HS-5 (cell line): Measurements from ENCODE around the gene GCH1.

Source experiments
- DNase-seq: peaks from one replicate; pipeline ENCODE4 v3.0.0-alpha.2; 2012; ENCODE audit warnings: low read depth

The GCH1 gene

DNA sequence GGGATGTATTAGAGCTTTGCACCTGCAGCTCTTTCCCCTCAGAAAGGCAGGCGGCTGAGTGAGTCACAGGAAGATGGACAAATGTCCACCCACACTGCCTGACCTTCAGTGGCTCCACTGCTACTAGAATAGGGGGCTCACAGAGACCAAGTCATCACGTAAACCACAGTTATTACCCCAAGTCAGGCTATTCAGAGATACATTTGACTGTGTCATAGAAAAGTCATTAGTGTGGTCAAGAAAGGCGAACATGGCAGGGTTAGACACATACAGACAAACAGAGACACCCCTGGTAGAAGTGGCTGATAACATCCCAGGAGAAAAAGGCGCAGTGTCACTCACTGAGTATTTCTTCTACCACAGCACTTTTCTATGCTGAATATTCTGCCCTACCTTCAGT lies 36.0 kb downstream of the GCH1 start:
- DNase-seq: no peak

DNA sequence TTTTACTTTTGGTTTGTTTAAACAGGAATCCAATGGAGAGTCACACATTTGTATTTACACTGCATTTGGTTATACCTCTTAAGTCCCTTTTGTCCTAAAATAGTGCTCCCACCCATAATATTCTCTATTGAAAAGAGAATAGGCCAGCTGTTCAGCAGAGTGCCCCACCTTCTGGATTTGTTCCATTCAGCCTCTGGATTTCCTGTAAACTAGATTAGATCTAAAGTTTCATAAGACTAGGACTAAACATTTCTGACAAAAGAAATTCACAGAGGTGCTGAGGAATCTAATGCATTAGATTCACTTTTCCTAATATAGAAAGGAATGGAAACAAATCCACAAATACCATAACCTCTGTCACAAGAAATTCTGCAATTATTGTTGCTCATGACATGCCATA lies 38.1 kb downstream of the GCH1 start:
- no peak for DNase-seq

DNA sequence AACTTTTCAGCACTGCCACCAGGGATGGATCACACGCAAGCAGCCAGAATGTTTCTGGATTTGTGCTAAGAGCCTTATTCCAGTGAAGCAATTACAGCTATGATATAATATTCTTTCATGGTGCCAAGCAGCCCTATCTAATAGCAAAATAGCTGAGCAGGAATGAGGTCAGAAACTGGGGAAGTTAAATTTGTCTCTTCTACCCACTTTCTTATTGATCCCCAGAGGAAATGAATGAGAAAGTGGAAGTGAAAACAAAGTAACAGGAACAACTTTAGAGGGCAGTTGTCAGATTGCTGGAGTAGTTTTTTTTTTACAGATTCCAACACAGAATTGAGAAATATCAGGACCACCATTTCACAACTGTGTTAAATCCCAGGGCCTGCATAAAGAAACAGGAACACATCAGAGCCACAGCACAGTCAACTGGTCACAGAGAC lies 44.8 kb downstream of the GCH1 start:
- DNase-seq: no peak

DNA sequence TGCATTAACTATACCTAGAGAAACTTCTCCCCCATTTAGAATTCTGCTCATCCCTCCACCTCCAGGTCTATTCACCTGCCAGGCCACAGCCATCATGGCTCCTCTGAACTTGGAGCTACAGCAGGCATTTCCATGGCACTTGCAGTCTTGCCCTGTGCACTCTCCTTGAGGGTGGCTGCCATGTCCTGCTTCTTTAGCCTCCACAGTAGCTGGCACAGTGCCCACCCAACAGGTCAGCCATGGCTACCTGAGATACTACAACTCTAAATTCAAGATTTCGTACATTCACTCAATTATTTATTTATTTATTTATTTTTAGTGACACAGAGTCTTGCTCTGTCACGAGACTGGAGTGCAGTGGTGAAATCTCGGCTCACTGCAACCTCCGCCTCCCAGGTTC lies 46.5 kb downstream of the GCH1 start:
- no peak for DNase-seq

DNA sequence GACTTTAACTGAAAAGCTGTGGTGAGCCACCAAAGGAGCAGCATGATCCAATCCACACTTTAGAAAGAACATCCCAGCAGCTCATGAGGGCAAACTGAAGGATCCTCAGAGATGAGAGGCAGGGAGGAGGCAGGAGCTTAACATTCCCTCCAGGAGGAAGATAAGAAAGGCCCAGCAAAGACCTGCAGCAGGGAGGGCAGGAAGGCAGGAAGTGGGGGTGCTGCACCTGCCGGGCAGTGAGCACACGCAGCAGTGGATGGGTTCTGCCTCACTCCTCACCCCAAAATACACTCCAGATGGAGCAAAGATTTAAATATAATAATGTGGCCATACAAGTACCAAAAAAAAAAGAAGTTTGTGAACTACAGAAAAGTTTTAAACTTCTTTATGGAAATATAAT lies 48.4 kb downstream of the GCH1 start:
- DNase-seq: no peak

DNA sequence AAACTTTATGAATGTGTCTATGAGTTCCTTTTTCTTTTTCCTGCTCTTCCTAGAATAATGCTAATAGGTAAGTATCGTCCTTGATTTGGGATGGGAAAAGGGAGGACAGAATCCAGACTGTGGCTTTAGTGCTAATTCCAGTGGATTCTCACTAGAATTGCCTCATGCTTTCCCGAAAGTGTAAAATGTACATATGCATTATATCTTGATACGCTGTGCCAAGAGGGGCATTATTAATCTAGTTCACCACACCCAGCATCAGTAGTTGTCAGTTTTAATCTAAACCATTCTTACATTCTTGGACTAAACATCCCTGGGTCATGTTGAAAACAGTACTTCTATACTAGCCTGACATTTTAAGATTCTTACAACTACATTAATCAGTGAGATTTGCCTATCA lies 49.3 kb downstream of the GCH1 start:
- no peak for DNase-seq

DNA sequence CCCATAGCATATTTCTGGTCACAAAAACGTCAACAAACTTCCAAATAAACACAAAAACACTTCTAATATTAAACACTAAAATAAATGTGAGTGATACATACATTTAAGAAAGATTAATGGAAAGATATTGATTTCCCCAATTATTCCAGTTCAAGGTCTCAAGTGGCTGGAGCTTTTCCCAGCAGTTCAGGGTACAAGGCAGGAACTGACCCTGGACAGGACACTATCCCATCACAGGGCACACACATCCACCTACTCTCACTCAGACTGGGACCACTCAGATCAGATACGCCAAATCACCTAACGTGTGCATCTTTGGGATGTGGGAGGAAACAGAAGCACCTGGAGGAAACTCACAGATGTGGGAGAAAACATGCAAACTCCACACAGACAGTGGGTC lies 50.4 kb downstream of the GCH1 start:
- DNase-seq: no peak

DNA sequence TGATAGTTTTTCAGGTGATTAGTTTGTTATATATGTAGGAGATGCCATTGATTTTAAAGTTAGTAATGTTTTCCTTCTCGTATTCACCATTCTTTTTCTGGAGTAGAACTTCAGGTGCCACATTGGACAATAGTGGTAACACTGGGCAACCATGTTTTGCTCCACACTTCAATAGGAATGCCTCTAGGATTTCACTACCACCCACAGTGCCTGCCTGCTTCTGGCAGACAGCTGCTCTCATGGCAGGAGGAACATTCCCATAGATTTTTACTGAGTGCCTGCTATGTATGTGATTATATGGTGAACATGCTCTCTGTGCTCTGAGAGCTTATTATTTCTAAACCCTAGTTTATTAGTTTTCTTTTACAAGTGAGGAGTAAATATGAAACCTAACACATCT lies 53.7 kb downstream of the GCH1 start:
- no peak for DNase-seq

GRCh38 chr14:54845641-54846040 lies 57.0 kb downstream of the GCH1 start:
- no peak for DNase-seq

DNA sequence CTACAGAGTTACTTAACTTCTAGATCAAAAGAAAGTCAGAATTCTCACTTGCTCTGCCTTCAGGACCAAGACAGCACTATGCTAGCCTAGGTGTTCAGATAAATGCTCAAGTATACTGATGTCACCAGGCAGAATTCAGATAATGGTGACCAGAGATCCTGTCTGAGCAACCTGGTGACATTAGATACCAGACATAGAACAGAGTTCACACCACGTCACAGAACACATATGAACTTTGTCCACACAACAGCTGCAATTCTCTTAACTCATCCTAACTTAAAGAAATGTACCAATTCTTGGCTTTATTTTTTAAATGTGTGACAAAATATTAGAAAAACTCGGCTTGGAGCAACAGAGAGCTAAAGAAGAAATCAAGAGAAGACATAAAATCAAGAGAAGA lies 58.1 kb downstream of the GCH1 start:
- no peak for DNase-seq

- DNase-seq: no peak
Measured at GRCh38 chr14:54840798-54841197, 61.8 kb downstream of the GCH1 start.

DNA sequence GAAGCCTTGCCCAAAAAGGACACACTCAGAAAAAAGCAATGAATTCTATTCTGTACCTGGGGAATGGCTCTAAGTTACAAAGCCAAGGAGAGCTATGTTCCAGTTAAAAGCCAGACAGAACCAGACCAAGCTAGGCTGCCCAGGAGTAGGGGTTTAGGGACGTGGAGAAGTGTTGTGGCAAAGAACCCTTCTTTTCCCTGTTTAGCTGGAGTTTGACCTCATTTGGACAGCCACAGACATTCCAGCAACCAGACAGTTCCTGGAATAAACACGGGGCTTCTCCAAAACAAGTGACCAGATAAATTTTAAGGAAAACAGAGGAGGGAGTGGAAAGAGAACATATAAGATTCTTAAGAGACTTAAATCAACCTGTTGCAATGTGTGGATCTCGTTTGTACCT lies 62.3 kb downstream of the GCH1 start:
- DNase-seq: no peak

DNA sequence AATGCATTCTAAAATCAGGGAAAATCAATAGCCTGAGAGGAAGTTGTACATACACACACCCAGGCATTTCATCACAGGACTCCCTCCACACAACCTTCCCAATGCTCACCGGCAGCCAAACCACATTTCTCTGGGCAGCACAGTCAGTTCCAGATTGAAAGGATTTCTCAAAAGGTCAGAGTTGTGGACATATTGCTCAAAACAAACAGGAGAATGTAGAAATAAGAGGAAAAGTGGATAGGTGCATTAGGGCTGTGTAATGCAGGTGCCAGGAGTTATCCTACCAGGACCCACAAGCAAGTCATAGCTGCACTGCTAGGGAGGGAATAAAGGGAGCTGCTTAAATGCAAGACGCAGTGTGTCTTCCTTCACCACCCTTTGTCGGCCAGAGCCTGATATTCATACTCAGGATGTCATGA lies 62.9 kb downstream of the GCH1 start:
- DNase-seq: no peak

DNA sequence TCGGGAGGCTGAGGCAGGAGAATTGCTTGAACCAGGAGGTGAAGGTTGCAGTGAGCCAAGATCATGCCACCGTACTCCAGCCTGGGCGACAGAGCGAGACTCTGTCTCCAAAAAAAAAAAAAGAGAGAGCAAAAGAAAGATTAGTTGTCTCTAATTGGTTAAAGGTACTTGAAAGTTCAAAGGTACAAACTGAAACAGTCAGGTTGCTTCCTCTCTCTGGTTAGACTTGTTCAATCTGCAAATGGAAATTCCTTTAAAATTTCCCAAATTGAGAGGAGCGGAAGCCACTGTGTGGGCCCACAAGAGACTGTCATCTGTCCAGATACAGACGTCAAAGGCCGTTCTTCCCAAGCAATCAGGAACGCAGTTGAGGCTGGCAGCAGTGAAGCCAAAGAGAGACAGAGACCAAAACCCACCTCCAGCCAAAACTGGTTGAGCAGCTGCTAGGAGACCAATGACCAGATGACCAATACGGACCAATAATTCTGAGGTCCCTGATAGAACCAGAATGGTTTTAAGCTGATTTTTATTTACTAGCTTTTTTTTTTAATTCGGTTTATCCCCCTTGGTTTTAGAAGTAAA lies 63.6 kb downstream of the GCH1 start:
- DNase-seq: no peak

GRCh38 chr14:54837508-54838149 lies 65.0 kb downstream of the GCH1 start:
- no peak for DNase-seq

- no peak for DNase-seq
Measured at GRCh38 chr14:54836231-54836630, 66.4 kb downstream of the GCH1 start.

DNA sequence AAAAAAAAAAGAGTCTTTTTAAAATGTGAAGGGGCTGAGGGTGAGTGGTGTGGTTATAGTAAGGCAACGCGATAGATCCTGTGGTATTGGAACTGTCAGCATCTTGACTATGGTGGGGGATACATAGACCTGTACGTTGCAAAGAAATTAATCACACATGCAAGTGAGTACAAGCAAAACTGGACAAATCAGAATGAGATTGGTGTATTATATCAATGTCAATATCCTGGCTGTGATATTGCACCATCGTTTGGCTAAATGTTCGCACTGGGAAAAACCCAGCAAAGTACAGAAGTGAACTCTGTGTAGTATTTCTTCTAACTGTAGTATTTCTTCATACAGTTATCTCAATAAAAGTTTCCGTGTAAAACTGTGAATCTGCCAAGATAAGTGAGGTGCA lies 67.9 kb downstream of the GCH1 start:
- DNase-seq: no peak

DNA sequence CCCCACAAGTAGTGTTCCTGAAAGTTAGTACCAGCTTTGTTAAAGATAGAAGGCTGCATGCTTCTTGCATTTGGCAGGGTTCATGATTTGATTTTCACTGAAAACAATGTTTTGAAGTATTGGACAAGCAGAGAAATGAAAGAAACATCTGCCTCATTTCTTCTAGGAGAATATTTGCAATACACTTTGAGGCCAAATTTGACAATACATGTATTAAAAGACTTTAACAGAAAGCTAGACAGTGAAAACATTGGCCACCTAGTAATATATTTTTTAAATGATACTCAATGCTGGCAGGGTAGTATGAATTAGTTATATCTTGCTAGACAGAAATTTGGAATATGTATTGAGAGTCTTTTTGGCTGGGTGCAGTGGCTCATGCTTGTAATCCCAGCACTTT lies 68.5 kb downstream of the GCH1 start:
- DNase-seq: no peak

DNA sequence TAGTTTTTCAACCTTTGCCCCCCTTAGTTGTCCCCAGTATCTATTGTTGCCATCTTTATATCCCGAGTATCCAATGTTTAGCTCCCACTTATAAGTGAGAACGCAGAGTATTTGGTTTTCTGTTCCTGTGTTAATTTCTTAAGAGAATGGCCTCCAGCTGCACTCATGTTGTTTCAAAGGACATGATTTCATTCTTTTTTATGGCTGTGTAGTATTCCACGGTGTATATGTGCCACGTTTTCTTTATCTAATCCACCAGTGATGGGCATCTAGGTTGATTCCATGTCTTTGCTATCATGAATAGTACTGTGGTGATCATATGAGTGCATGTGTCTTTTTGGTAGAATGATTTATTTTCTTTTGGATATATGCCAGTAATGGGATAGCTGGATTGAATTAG lies 72.0 kb downstream of the GCH1 start:
- DNase-seq: no peak

DNA sequence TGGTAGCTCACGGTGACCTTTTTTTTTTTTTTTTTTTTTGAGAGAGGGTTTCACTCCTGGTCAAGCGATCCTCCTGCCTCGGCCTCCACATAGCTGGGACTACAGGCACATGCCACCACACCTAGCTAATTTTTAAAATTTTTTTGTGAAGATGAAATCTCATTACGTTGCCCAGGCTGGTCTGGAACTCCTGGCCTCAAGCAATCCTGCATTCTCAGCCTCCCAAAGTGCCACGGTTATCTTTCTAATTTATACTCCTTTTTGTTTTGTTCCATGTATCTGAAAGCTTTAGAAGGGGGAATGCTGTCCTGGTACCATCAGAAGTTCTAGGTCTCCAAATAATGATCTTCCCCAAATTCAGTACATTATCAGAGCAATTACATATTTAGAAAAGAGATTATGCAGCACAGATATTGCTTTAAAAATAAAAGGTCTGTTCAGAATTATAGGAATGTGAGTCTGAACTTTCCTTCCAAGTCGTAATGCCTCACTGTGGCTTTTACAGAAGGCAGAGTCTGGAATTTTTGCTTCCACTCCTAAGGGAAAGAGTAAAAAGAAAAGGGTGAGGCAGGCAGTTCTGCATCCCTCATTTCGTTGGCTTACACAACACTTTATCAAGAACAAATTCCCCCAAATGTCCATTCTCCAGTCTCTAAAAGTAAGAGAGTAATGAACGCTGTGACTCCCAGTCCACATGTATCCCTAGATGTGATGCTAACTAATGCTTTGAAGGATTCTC lies 73.0 kb downstream of the GCH1 start:
- no peak for DNase-seq

DNA sequence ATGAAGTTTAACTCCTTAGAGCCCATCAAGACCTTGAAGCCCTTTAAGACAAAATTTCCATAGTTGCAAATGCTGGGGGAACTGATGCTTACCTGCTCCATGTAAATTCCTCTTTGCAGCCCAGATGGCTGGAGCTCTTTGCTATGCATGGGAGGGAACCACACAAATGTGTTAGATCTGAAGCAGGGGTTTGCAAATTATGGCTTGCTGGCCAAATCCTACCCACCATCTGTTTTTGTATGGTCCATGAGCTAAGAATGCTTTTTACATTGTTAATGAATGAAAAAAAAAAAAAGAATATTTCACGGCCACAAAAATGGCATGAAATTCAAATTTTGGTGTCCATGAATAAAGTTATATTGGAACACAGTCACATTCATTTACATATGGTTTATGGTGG lies 74.6 kb downstream of the GCH1 start:
- DNase-seq: no peak

GRCh38 chr14:54823757-54824549 lies 78.7 kb downstream of the GCH1 start:
- no peak for DNase-seq

GRCh38 chr14:54822685-54823084 lies 79.9 kb downstream of the GCH1 start:
- no peak for DNase-seq
